Smooth muscle cell of the brain vasculature (primary cell): ENCODE measurements around the gene NIN.

ENCODE experiments used
- DNase-seq: peaks from one replicate; pipeline ENCODE4 v3.0.0-alpha.2; 2012; ENCODE audit warnings: low read depth, low spot score

Gene NIN

GRCh38 chr14:50792634-50793068 is 38.3 kb downstream of the NIN start:
- DNase-seq = no peak

- DNase-seq = no peak
Measured at GRCh38 chr14:50792051-50792477, 38.9 kb downstream of the NIN start.

GRCh38 chr14:50791201-50791600 is 39.8 kb downstream of the NIN start:
- DNase-seq = no peak

GRCh38 chr14:50790589-50790988 is 40.4 kb downstream of the NIN start:
- DNase-seq = no peak

- DNase-seq = no peak
Measured at GRCh38 chr14:50786751-50787464, 44.1 kb downstream of the NIN start.

- DNase-seq = no peak
Measured at GRCh38 chr14:50785457-50786063, 45.4 kb downstream of the NIN start.

- no peak for DNase-seq
Measured at GRCh38 chr14:50784683-50785456, 46.1 kb downstream of the NIN start.

- no peak for DNase-seq
Measured at GRCh38 chr14:50783563-50783962, 47.4 kb downstream of the NIN start.

GRCh38 chr14:50780393-50780792 is 50.6 kb downstream of the NIN start:
- no peak for DNase-seq

GRCh38 chr14:50778721-50779483 is 52.1 kb downstream of the NIN start:
- no peak for DNase-seq

- DNase-seq = no peak
Measured at GRCh38 chr14:50776522-50776921, 54.4 kb downstream of the NIN start.

GRCh38 chr14:50775357-50775756 is 55.6 kb downstream of the NIN start:
- no peak for DNase-seq

- no peak for DNase-seq
Measured at GRCh38 chr14:50774542-50775267, 56.3 kb downstream of the NIN start.

GRCh38 chr14:50773632-50774541 is 57.1 kb downstream of the NIN start:
- no peak for DNase-seq

GRCh38 chr14:50772412-50772811 is 58.5 kb downstream of the NIN start:
- DNase-seq = no peak

GRCh38 chr14:50770586-50770985 is 60.4 kb downstream of the NIN start:
- DNase-seq = no peak

- DNase-seq = no peak
Measured at GRCh38 chr14:50769863-50770500, 61.0 kb downstream of the NIN start.

GRCh38 chr14:50768680-50769079 is 62.3 kb downstream of the NIN start:
- DNase-seq = no peak

GRCh38 chr14:50766338-50766886 is 64.5 kb downstream of the NIN start:
- DNase-seq = no peak
